ENCODE results near the gene PASK.

Gene PASK

GRCh38 chr2:241064802-241065354 lies 84.4 kb downstream of the PASK start:
- DNase-seq (ENCODE audit: low spot score), result no peak

- DNase-seq (ENCODE audit: low spot score), result peak; percentile 88
Observed at GRCh38 chr2:241064008-241064801, 85.1 kb downstream of the PASK start.

- no peak for DNase-seq (ENCODE audit: low spot score)
Observed at GRCh38 chr2:241063587-241063986, 85.7 kb downstream of the PASK start.

DNA sequence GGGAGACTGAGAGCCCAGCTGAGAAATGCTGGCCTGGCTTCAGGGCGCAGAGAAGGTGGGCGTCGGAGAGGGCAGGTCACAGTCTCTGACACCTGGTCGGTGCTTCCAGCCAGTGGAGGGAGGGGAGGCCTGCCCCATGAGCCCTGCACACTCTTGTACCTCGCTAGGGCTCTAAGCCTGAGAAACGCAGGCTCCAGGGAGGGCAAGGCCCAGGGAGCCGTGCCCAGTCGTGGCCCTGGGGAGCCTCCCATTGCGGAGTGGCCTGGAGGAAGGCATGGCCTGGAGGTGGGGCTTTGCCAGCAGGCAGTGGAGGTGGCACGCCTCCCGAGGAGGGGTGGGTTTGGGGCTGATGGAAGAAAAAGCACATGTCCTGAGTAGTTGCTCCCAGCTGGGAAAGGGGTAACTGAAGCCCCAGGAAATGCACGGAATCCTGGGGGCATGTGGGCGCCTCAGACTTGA lies 86.2 kb downstream of the PASK start:
- peak; percentile 20 for DNase-seq (ENCODE audit: low spot score)

GRCh38 chr2:241062389-241063092 lies 86.7 kb downstream of the PASK start:
- peak; percentile 4 for DNase-seq (ENCODE audit: low spot score)

- no peak for DNase-seq (ENCODE audit: low spot score)
Observed at GRCh38 chr2:241061275-241061674, 88.0 kb downstream of the PASK start.
